T-cell (primary cell): ENCODE measurements around the gene A1CF. TPM values are rescaled to one million over a fixed set of nuclear protein-coding genes. Genes with fewer than 3 reads are reported as not detected.
"Not testable (repeated sequence)": the region's sequence is repeated elsewhere in the genome, so short reads cannot be mapped to it uniquely, and the experiment has no call there.

Experiments
- ATAC-seq, 4 experiments: fragments of 200-7000 bp in 3 of 4; fragments of 150-1000 bp in 1 of 4; cut with Tn5 transposase; replicated peaks in 1 of 4; 1 replicate in 3 of 4; 2 replicates in 1 of 4; pipeline ENCODE4 v1.10.0; 2021; ENCODE audit warnings: moderate library complexity in 3 of 4, mild to moderate bottlenecking in 2 of 4, moderate number of reproducible peaks in 1 of 4
- CTCF ChIA-PET, 2 donors: fragments of 300-600 bp; sonication (Branson Sonifier 250); formaldehyde crosslinking; loops; one replicate each; lab custom pipeline; 2022; ENCODE audit warnings: antibody characterized with exemption in 2 of 2; lab: Charles Lee
- POLR2A ChIA-PET, 2 donors: fragments of 300-600 bp; sonication (Branson Sonifier 250); formaldehyde crosslinking; loops; one replicate each; lab custom pipeline; 2022; ENCODE audit warnings: antibody characterized with exemption in 2 of 2; lab: Charles Lee
- DNase-seq, 35 experiments: peaks; one replicate each; pipeline versions ENCODE4 v3.0.0 to v3.0.0-alpha.2; 2013 to 2023
- H3K27ac ChIP-seq: one replicate; pipeline ENCODE4 v1.5.1; 2013; ENCODE audit warnings: low read length
- H3K27me3 ChIP-seq, 2 experiments: replicated peaks in 1 of 2; 1 replicate in 1 of 2; 2 replicates in 1 of 2; pipeline versions ENCODE4 v1.6.1 to v1.7.0; 2013; ENCODE audit warnings: low read length in 1 of 2, mixed read lengths in 1 of 2; ENCODE audit not compliant: control insufficient read depth in 2 of 2, insufficient read depth in 2 of 2; ENCODE audit errors: extremely low read depth in 1 of 2
- H3K36me3 ChIP-seq, 2 donors: 1 replicate in 1 of 2; 2 replicates in 1 of 2; pipeline versions ENCODE4 v1.6.1 to v1.7.0; 2013; ENCODE audit warnings: low read length in 1 of 2; ENCODE audit not compliant: control insufficient read depth in 2 of 2, insufficient read depth in 1 of 2; ENCODE audit errors: extremely low read depth in 1 of 2
- H3K4me1 ChIP-seq, 2 experiments: 1 replicate in 1 of 2; 2 replicates in 1 of 2; pipeline versions ENCODE4 v1.6.1 to v1.7.0; 2013; ENCODE audit warnings: low read length in 2 of 2, mixed read lengths in 1 of 2; ENCODE audit not compliant: insufficient read depth in 2 of 2, control insufficient read depth in 1 of 2; ENCODE audit errors: extremely low read depth in 1 of 2
- H3K4me3 ChIP-seq, 2 donors: 1 replicate in 1 of 2; 2 replicates in 1 of 2; pipeline versions ENCODE4 v1.5.1 to v1.7.0; 2013; ENCODE audit warnings: mild to moderate bottlenecking in 2 of 2, low read length in 1 of 2, moderate library complexity in 1 of 2; ENCODE audit not compliant: control insufficient read depth in 1 of 2; ENCODE audit errors: extremely low read depth in 1 of 2
- H3K9me3 ChIP-seq: 2 replicates; pipeline ENCODE4 v1.7.0; 2013
- H3K27ac Mint-ChIP-seq, 2 donors: one replicate each; pipeline ENCODE4 v1.8.0; 2020 to 2021; ENCODE audit warnings: mild to moderate bottlenecking in 2 of 2, mixed read lengths in 2 of 2
- H3K27me3 Mint-ChIP-seq, 2 donors: one replicate each; pipeline ENCODE4 v1.8.0; 2021 to 2022; ENCODE audit warnings: mixed read lengths in 2 of 2
- H3K36me3 Mint-ChIP-seq: one replicate; pipeline ENCODE4 v1.8.0; 2021; ENCODE audit warnings: mixed read lengths
- H3K4me1 Mint-ChIP-seq, 3 donors: one replicate each; pipeline ENCODE4 v1.8.0; 2020 to 2022; ENCODE audit warnings: mixed read lengths in 3 of 3, mild to moderate bottlenecking in 1 of 3
- H3K4me3 Mint-ChIP-seq, 3 donors: one replicate each; pipeline ENCODE4 v1.8.0; 2020 to 2022; ENCODE audit warnings: mild to moderate bottlenecking in 3 of 3, mixed read lengths in 3 of 3, moderate library complexity in 3 of 3
- H3K9me3 Mint-ChIP-seq, 3 donors: one replicate each; pipeline ENCODE4 v1.8.0; 2020 to 2022; ENCODE audit warnings: mixed read lengths in 3 of 3
- WGBS: methylation state at CpG from one replicate; pipeline ENCODE4 v1.1.5; 2013; ENCODE audit warnings: missing lambda C conversion rate; ENCODE audit not compliant: insufficient coverage; 5-methylcytosine and 5-hydroxymethylcytosine counted together
- total RNA-seq, 35 experiments: library from RNA in 6 of 35; stranded (reverse) in 6 of 35; fragments of 120-200 nt in 1 of 35; gene quantifications; one replicate each; pipeline versions ENCODE4 v1.2.1 to v1.2.4 and lab custom pipeline; 2013 to 2026

The A1CF gene
- total RNA-seq, 5 donors from 2014 or later (not counting 1 experiment from before 2014, with no cell fraction given): 0.07 to 0.28 (median 0.23) TPM; not detected in 2

- H3K27me3 ChIP-seq: no peaks in the 10 kb centered on the region
- POLR2A ChIA-PET: no interaction called here
- no peak overlapping the region for H3K27ac ChIP-seq
- no peak overlapping the region for H3K4me3 ChIP-seq
- no peaks in the 10 kb centered on the region for H3K36me3 Mint-ChIP-seq
- H3K36me3 ChIP-seq: no peaks in the 10 kb centered on the region
- no peak overlapping the region for H3K4me3 Mint-ChIP-seq
- H3K4me1 Mint-ChIP-seq: no peaks in the 10 kb centered on the region
- H3K9me3 ChIP-seq: no peaks in the 10 kb centered on the region
- H3K4me1 ChIP-seq: no peaks in the 10 kb centered on the region
- no peaks in the 10 kb centered on the region for H3K9me3 Mint-ChIP-seq
- CTCF ChIA-PET: no interaction called here
- H3K27ac Mint-ChIP-seq: no peak overlapping the region
- ATAC-seq: no peak
- DNase-seq: no peak
- peaks cover 14 to 15% of the 10 kb centered on the region in 2 donors for H3K27me3 Mint-ChIP-seq
Observed at GRCh38 chr10:50894312-50894711, 8.9 kb upstream of the A1CF start.

DNA sequence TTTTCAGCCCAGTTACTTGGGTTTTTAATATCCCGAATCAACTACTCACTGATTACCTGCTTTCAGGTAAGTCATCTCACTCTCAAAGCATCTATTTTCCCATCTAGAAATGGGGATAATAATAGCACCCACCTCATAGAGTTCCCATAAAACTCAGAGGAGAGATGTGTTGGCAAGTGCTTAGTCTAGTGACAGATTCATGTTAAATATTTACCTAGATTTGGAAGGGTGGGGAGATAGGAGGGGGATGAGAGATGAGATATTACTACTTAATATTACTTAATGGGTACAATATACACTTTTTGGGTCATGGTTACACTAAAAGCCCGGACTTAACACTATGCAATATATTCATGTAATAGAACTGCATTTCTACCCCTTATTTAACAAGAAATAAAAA, 7.0 kb upstream of the A1CF start:
- no peaks in the 10 kb centered on the region for H3K9me3 Mint-ChIP-seq
- H3K27me3 Mint-ChIP-seq: peaks cover 8 to 10% of the 10 kb centered on the region in 2 donors
- no peaks in the 10 kb centered on the region for H3K4me1 Mint-ChIP-seq
- H3K4me3 Mint-ChIP-seq: no peak overlapping the region
- ChIA-PET POLR2A (no interaction called here), CTCF (no interaction called here)
- Histone ChIP-seq H3K27me3 (no peaks in the 10 kb centered on the region), H3K9me3 (no peaks in the 10 kb centered on the region), H3K4me1 (no peaks in the 10 kb centered on the region), H3K27ac (no peak overlapping the region), H3K36me3 (no peaks in the 10 kb centered on the region), H3K4me3 (no peak overlapping the region)
- ATAC-seq: no peak
- H3K36me3 Mint-ChIP-seq: no peaks in the 10 kb centered on the region
- DNase-seq: no peak
- H3K27ac Mint-ChIP-seq: no peak overlapping the region
- no CpG with 5 or more reads among the region's 2 CpGs for WGBS

- ChIA-PET POLR2A (no interaction called here), CTCF (no interaction called here)
- no peaks in the 10 kb centered on the region for H3K4me1 ChIP-seq
- Mint-ChIP-seq H3K4me3 (no peak overlapping the region), H3K27ac (no peak overlapping the region), H3K36me3 (no peaks in the 10 kb centered on the region), H3K4me1 (no peaks in the 10 kb centered on the region), H3K27me3 (peaks cover 8 to 19% of the 10 kb centered on the region in 2 donors), H3K9me3 (no peaks in the 10 kb centered on the region)
- DNase-seq: no peak
- H3K36me3 ChIP-seq: no peaks in the 10 kb centered on the region
- no peaks in the 10 kb centered on the region for H3K9me3 ChIP-seq
- peaks cover 0 to 2% of the 10 kb centered on the region in 2 experiments for H3K27me3 ChIP-seq
- whole genome bisulfite sequencing: 33% methylated on average over 1 of the region's 3 CpGs
- no peak overlapping the region for H3K27ac ChIP-seq
- no peak overlapping the region for H3K4me3 ChIP-seq
- ATAC-seq: no peak
Observed at GRCh38 chr10:50884302-50884701, 1.1 kb downstream of the A1CF start.

DNA sequence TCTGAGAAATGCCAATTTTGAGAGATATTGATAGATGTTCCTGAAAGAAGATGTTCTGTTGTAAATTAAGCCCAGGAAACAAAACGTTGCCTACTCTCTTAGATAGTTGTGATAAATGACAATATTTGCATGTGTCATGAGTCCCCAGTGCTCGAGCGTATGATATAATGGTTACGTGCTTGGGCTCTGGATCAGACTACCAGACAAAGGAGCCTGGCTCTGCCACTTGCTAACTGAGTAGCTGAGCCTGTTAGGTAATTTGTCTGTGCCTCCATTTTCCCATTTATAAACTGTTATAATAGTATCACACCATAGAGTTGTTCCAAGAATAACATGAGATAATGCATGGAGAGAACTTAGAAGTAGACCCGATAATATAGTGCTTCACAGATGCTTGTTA, 1.8 kb downstream of the A1CF start:
- Mint-ChIP-seq H3K36me3 (no peaks in the 10 kb centered on the region), H3K9me3 (no peaks in the 10 kb centered on the region), H3K27me3 (peaks cover 5 to 19% of the 10 kb centered on the region in 2 donors), H3K27ac (no peak overlapping the region), H3K4me3 (no peak overlapping the region), H3K4me1 (no peaks in the 10 kb centered on the region)
- no CpG with 5 or more reads among the region's 5 CpGs for WGBS
- H3K36me3 ChIP-seq: no peaks in the 10 kb centered on the region
- DNase-seq (no peak), ATAC-seq (no peak)
- CTCF ChIA-PET: no interaction called here
- POLR2A ChIA-PET: no interaction called here
- H3K4me3 ChIP-seq: no peak overlapping the region
- H3K27ac ChIP-seq: no peak overlapping the region
- peaks cover 0 to 2% of the 10 kb centered on the region in 2 experiments for H3K27me3 ChIP-seq
- H3K9me3 ChIP-seq: no peaks in the 10 kb centered on the region
- H3K4me1 ChIP-seq: no peaks in the 10 kb centered on the region

DNA sequence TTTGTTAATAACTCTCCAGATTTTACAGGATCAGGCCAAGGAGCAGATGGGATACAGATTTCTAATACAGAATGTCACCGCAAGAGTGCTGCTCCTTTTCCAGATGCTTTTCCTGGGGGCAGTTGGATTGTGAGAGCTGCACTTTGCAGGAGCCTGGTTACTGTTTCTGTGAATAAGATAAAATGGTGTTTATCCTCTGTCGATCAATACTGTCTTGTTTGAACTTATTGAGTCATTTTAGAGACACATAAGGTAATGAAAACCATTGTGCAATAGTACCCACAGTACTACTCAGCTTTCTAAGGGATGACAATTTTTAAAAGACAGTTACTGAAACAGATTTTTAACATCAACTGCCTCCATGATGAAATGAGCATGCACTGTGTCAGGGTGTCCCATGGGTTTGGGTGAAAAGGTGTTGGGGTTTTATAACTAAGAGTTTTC, 2.9 kb downstream of the A1CF start:
- Mint-ChIP-seq H3K36me3 (no peaks in the 10 kb centered on the region), H3K9me3 (no peaks in the 10 kb centered on the region), H3K4me3 (no peak overlapping the region), H3K27ac (no peak overlapping the region), H3K27me3 (peaks cover 5 to 19% of the 10 kb centered on the region in 2 donors), H3K4me1 (no peaks in the 10 kb centered on the region)
- ChIA-PET CTCF (no interaction called here), POLR2A (no interaction called here)
- H3K36me3 ChIP-seq: no peaks in the 10 kb centered on the region
- H3K9me3 ChIP-seq: no peaks in the 10 kb centered on the region
- 100% methylated on average over 1 of the region's 2 CpGs for WGBS
- peaks cover 0 to 2% of the 10 kb centered on the region in 2 experiments for H3K27me3 ChIP-seq
- H3K4me3 ChIP-seq: no peak overlapping the region
- H3K4me1 ChIP-seq: no peaks in the 10 kb centered on the region
- ATAC-seq (no peak), DNase-seq (no peak)
- no peak overlapping the region for H3K27ac ChIP-seq

GRCh38 chr10:50881046-50881445, 4.4 kb downstream of the A1CF start:
- POLR2A ChIA-PET, H3K9me3 ChIP-seq, H3K36me3 ChIP-seq, H3K4me3 Mint-ChIP-seq, ATAC-seq, H3K4me1 Mint-ChIP-seq, H3K27me3 ChIP-seq, H3K27ac ChIP-seq, CTCF ChIA-PET, H3K27me3 Mint-ChIP-seq, DNase-seq, H3K4me3 ChIP-seq, H3K9me3 Mint-ChIP-seq, H3K27ac Mint-ChIP-seq, H3K4me1 ChIP-seq, H3K36me3 Mint-ChIP-seq: not testable (repeated sequence)
- WGBS: 67% methylated on average over 1 of the region's 10 CpGs

DNA sequence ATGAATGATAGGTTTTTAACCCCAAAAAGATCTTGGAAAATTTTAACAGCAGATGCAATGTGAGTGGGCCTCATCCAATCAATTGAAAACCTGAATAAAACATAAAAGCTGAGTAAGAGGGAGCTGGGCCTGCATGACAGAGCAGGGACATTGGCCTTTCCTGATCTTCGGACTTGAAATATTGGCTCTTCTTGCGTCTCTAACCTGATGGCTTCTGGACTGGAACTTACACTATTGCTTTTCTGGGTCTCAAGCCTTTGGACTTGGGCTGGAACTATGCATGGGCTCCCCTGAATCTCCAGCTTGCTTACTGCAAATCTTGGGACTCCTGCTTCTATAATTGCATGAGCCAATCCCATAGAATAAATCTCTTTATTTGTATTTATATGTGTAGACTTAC, 9.0 kb downstream of the A1CF start:
- peaks cover 0 to 5% of the 10 kb centered on the region in 2 donors for H3K27me3 Mint-ChIP-seq
- no peak overlapping the region for H3K4me3 Mint-ChIP-seq
- H3K9me3 ChIP-seq: no peaks in the 10 kb centered on the region
- ATAC-seq: no peak
- no peak overlapping the region for H3K27ac ChIP-seq
- no peaks in the 10 kb centered on the region for H3K9me3 Mint-ChIP-seq
- no peaks in the 10 kb centered on the region for H3K27me3 ChIP-seq
- POLR2A ChIA-PET: no interaction called here
- H3K27ac Mint-ChIP-seq: no peak overlapping the region
- H3K4me1 Mint-ChIP-seq: no peaks in the 10 kb centered on the region
- no peaks in the 10 kb centered on the region for H3K4me1 ChIP-seq
- CTCF ChIA-PET: no interaction called here
- H3K4me3 ChIP-seq: no peak overlapping the region
- no peaks in the 10 kb centered on the region for H3K36me3 Mint-ChIP-seq
- no peak for DNase-seq
- no peaks in the 10 kb centered on the region for H3K36me3 ChIP-seq
- WGBS: 81% methylated on average over 2 of the region's 2 CpGs
